ENCODE data around the gene TKFC.

TKFC gene

GRCh38 chr11:61309739-61310138, 23.3 kb upstream of the TKFC start:
- in situ Hi-C loops (cut with HindIII; ENCODE audit: low pct_ligation_motif_present, low pct_unique_long_range_greater_than_20kb, low sequenced_read_pairs) = no loop called here

DNA sequence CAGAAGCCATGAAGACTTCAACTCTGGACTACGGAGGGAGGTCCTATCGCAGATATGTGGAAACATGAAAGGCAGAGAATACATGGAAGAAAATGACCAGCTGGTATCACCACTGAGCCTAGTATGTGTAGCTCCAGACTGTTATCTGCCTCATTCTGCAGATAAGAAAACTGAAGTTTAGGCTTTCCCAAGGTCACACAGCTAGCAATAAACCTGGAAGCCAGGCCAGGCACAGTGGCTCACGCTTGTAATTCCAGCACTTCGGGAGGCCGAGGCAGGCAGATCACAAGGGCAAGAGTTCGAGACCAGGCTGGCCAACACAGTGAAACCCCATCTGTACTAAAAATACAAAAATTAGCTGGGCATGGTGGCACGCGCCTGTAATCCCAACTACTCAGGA, 22.3 kb upstream of the TKFC start:
- in situ Hi-C loops (cut with HindIII; ENCODE audit: low pct_ligation_motif_present, low pct_unique_long_range_greater_than_20kb, low sequenced_read_pairs) = no loop called here
- DNase-seq = no peak

More at GRCh38 chr11:61309739-61310138, 23.3 kb upstream of the TKFC start:
- DNase-seq = no peak

- DNase-seq = no peak
- in situ Hi-C loops (cut with HindIII; ENCODE audit: low pct_ligation_motif_present, low pct_unique_long_range_greater_than_20kb, low sequenced_read_pairs) = no loop called here
Observed at GRCh38 chr11:61315260-61315659, 17.8 kb upstream of the TKFC start.

DNA sequence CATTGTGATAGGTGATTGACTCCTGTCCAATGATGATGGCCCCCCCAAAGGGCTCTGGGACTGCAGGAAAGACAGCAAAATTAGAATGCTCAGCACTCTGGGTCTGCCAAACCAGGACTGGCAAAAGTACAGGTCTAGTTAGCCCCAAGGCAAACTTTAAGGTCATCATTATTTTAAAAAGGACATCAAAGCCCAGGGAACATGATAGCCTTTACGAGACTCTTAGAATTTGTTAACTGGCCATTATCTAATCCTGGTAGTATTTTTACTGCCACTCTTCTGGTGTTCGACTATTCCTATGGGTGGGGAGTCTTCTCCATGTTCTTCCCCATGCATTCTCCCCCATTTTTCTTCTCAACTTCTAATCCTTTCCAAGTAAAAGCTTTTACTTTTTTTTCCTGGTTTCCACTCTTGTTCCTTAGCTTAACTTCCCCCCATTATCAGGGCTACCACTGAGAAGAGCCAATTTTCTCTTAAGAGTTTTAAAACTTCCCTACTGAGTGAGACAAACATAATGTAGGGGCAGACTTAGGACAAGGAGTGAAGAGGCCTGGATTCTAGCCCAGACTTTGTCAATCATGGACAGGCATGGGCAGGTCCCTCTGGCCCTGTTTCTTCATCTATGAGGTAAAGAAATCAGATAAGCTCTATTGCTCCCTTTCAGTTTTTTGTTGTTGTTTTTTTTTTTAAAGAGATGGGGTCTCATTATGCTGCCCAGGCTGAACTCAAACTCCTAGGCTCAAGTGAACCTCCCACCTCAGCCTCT, 7.2 kb upstream of the TKFC start:
- DNase-seq = no peak
- in situ Hi-C loops (cut with HindIII; ENCODE audit: low pct_ligation_motif_present, low pct_unique_long_range_greater_than_20kb, low sequenced_read_pairs) = no loop called here

DNA sequence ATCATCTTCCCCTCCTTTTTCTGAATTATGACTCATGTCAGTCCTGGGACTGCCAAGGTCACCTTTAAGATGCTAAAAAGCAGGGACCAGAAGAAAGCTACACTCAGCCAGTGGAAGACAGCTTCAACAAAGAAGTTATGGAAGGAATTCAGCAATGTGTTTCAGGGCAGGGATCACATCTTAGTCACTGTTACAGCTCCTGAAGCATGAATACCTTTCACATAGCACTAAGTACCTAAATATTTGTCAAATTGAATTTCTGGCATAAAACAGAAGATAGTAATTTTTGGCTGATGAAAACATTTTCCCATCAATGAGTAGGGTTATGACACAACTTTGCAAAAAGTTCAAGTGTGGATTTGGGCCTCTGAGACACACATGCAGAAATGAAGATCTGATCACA, 5.4 kb upstream of the TKFC start:
- no peak for DNase-seq
- in situ Hi-C loops (cut with HindIII; ENCODE audit: low pct_ligation_motif_present, low pct_unique_long_range_greater_than_20kb, low sequenced_read_pairs) = no loop called here

- in situ Hi-C loops (cut with HindIII; ENCODE audit: low pct_ligation_motif_present, low pct_unique_long_range_greater_than_20kb, low sequenced_read_pairs) = no loop called here
- no peak for DNase-seq
Observed at GRCh38 chr11:61328351-61328750, 4.7 kb upstream of the TKFC start.

DNA sequence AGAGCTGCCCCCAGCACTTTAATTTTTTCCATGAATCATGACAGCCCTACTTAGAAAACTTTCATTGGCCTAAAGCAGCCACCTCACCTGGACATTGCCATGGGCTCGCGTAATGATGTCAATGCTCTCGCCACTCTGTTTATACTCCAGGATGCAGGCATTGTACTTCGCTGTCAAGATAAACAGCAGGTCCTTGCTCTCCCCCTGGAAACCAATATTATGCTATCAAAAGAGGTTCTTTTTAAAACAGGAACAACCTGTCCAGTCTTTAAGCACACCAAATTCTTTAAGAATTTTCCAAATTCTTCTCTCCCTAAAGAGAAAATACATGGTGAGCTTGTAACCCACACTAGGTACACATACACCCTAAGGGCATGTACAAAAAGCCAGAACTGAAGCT, 3.2 kb upstream of the TKFC start:
- in situ Hi-C loops (cut with HindIII; ENCODE audit: low pct_ligation_motif_present, low pct_unique_long_range_greater_than_20kb, low sequenced_read_pairs) = no loop called here
- DNase-seq = no peak

DNA sequence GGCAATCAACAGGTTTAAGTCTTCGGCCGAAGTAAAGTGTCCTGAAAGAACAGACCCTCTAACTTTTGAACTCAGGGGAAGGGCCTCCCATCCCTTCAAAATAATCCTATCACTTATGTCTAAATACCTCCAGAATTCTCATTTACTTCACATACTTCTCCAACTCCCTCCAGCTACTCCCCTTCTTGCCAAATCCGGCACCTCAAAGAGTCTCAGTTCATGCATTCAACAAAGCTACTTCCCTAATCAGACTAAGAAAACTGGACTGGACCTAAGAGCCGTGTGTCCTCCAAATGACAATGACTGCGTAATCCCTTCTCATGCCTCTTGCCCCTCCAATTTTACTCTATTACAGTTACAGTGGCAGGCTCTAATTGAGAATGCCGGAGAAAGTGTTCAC, 1.4 kb upstream of the TKFC start:
- in situ Hi-C loops (cut with HindIII; ENCODE audit: low pct_ligation_motif_present, low pct_unique_long_range_greater_than_20kb, low sequenced_read_pairs) = no loop called here
- DNase-seq = no peak

GRCh38 chr11:61332281-61332796, 689 bp upstream of the TKFC start:
- in situ Hi-C loops (cut with HindIII; ENCODE audit: low pct_ligation_motif_present, low pct_unique_long_range_greater_than_20kb, low sequenced_read_pairs) = no loop called here
- DNase-seq = peak; percentile 21

GRCh38 chr11:61333550-61334433, 764 bp downstream of the TKFC start:
- no peak for DNase-seq
- in situ Hi-C loops (cut with HindIII; ENCODE audit: low pct_ligation_motif_present, low pct_unique_long_range_greater_than_20kb, low sequenced_read_pairs) = no loop called here

GRCh38 chr11:61334434-61335354, 1.7 kb downstream of the TKFC start:
- in situ Hi-C loops (cut with HindIII; ENCODE audit: low pct_ligation_motif_present, low pct_unique_long_range_greater_than_20kb, low sequenced_read_pairs) = no loop called here
- peak; percentile 8 for DNase-seq

DNA sequence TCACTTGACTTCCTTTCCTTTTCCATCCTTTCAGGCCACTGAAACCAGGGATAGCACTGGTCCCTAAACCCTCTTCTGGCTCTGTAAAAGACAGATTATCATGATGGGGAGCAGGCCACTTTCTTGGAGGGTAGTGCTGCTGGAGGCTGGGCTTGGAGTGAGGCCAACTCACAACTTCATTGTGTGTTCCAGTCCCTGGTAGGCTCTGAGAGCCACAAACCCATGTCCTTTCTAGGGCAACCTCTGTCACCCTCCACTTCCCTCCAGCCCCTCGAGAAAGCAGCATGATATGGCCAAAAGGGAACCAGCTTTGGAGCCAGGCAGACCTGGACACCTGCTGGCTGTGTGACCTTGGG, 2.3 kb downstream of the TKFC start:
- no peak for DNase-seq
- in situ Hi-C loops (cut with HindIII; ENCODE audit: low pct_ligation_motif_present, low pct_unique_long_range_greater_than_20kb, low sequenced_read_pairs) = no loop called here

DNA sequence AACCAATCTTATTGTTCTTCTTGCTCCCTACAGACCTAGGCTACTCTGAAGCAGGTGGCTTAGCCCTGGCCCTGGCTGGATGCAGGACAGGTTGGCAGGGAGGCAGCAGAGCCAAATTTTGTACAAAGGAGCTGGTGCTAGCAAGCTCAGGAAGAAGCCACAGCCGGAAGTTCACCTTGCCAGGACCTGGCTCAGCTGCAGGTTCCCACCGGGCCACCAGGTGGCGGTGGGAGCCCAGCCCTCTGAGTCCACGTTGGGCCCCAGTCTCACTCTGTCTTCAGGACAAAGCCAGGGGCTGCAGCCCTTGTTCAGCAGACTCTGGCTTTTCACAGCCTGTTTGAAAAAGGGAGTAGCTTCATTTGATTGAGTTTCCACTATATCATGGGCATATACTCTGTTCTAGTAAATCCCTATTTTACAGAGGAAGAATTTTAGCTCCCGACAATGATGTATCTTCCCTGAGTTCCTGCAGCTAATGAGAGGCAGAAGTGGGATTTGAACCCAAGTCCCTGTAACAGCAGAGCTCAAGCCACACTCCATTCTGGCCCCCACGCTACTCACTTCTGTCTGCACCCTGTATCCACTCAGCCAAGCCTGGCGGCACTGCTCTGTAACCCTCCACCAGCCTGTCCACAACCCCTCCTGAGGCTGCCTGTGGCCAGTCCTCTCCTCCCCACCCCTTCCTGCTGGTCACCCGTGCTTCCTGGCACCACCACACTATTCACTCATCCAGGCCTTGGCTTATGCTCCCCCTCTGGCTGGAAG, 3.3 kb downstream of the TKFC start:
- in situ Hi-C loops (cut with HindIII; ENCODE audit: low pct_ligation_motif_present, low pct_unique_long_range_greater_than_20kb, low sequenced_read_pairs) = no loop called here
- peak; percentile 76 for DNase-seq

- no peak for DNase-seq
- in situ Hi-C loops (cut with HindIII; ENCODE audit: low pct_ligation_motif_present, low pct_unique_long_range_greater_than_20kb, low sequenced_read_pairs) = no loop called here
Observed at GRCh38 chr11:61337706-61338470, 4.9 kb downstream of the TKFC start.

GRCh38 chr11:61338783-61339489, 5.9 kb downstream of the TKFC start:
- in situ Hi-C loops (cut with HindIII; ENCODE audit: low pct_ligation_motif_present, low pct_unique_long_range_greater_than_20kb, low sequenced_read_pairs) = no loop called here
- DNase-seq = no peak

DNA sequence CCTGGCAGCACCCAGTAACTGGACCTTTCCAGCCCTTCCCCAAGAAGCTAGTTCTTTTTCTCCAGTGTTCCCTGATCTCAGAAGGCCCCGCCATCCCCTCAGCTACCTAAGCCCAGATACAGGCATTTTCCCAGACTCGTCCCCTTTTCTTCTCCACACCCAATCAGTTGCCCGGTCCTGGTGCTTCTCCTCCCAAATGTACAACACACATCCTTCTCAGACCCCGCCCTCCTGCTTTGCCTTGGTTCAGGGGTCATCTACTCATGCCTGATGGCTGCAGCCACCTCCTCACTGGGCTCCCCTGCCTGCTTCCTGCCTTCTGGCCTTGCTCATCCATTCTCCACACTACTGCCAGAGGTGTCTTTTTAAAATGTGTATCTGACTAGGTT, 6.5 kb downstream of the TKFC start:
- in situ Hi-C loops (cut with HindIII; ENCODE audit: low pct_ligation_motif_present, low pct_unique_long_range_greater_than_20kb, low sequenced_read_pairs) = no loop called here
- no peak for DNase-seq

DNA sequence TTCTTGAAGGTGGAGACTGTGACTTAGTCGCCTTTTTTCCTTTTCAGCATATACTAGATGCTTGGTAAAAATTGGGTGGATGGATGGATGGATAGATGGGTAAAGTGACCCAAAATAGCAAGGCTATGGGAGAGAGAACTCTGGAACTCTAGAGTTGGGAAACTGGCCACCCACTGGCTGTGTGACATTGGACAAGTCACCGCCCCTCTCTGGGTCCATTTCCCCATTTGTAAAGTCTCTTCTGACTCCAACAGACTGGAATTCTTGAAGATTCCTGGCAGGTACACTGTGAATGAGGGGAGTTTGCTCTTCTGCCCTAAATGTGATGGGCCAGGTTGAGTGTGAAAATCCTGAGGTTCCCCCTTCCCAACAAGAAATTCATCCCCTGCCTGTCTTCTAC, 8.0 kb downstream of the TKFC start:
- in situ Hi-C loops (cut with HindIII; ENCODE audit: low pct_ligation_motif_present, low pct_unique_long_range_greater_than_20kb, low sequenced_read_pairs) = no loop called here
- no peak for DNase-seq

Measured in ACHN (cell line).